ENCODE results near the gene PRAMEF11. TPM values are rescaled to one million over a fixed set of nuclear protein-coding genes. Genes with fewer than 3 reads are reported as not detected.

Gene PRAMEF11
- total and polyA plus RNA-seq, 11 donors, result not detected

GRCh38 chr1:12778061-12778460 lies 53.1 kb downstream of the PRAMEF11 start:
- no peak for ATAC-seq
- TF ChIP-seq POLR2A (IDR thresholded peaks at IDR 0.05) (no peak), CTCF (IDR thresholded peaks at IDR 0.05) (no peak)
- no peaks in the 10 kb centered on the region for H3K36me3 ChIP-seq
- no peak for DNase-seq
- H3K4me1 ChIP-seq, result no peaks in the 10 kb centered on the region
- no peak overlapping the region for H3K27ac ChIP-seq
- H3K9me3 ChIP-seq, result peaks cover 0 to 4% (median 0%) of the 10 kb centered on the region in 12 donors
- H3K27me3 ChIP-seq, result peaks cover 0 to 10% (median 0%) of the 10 kb centered on the region in 9 donors
- intact Hi-C loops (cut with DNase I), result no loop called here
- no peak overlapping the region for H3K4me3 ChIP-seq
- 74 to 88% (median 81%) methylated on average over 4 of the region's 4 CpGs for WGBS, 4 donors

GRCh38 chr1:12776801-12777557 lies 54.2 kb downstream of the PRAMEF11 start:
- Histone ChIP-seq H3K9me3 (peaks cover 0 to 4% (median 0%) of the 10 kb centered on the region in 12 donors), H3K27ac (no peak overlapping the region), H3K36me3 (no peaks in the 10 kb centered on the region), H3K4me3 (no peak overlapping the region), H3K27me3 (peaks cover 0 to 12% (median 0%) of the 10 kb centered on the region in 9 donors), H3K4me1 (no peaks in the 10 kb centered on the region)
- WGBS, 4 donors, result 84 to 87% (median 85%) methylated on average over 7 to 15 of the region's 15 CpGs
- no peak for TF ChIP-seq POLR2A (IDR thresholded peaks at IDR 0.05)
- no peak for TF ChIP-seq CTCF (IDR thresholded peaks at IDR 0.05)
- intact Hi-C loops (cut with DNase I), result no loop called here
- ATAC-seq, result no peak
- no peak for DNase-seq

- H3K36me3 ChIP-seq, result no peaks in the 10 kb centered on the region
- ATAC-seq (no peak), DNase-seq (no peak)
- intact Hi-C loops (cut with DNase I), result no loop called here
- peaks cover 0 to 27% (median 7%) of the 10 kb centered on the region in 9 donors for H3K27me3 ChIP-seq
- H3K9me3 ChIP-seq, result peaks cover 0 to 4% (median 0%) of the 10 kb centered on the region in 12 donors
- no peak for TF ChIP-seq POLR2A (IDR thresholded peaks at IDR 0.05)
- 70 to 75% (median 72%) methylated on average over 8 of the region's 8 CpGs for WGBS, 4 donors
- H3K4me1 ChIP-seq, result no peaks in the 10 kb centered on the region
- no peak overlapping the region for H3K4me3 ChIP-seq
- no peak overlapping the region for H3K27ac ChIP-seq
Measured at GRCh38 chr1:12775443-12775842, 55.8 kb downstream of the PRAMEF11 start.

GRCh38 chr1:12774801-12775345 lies 56.3 kb downstream of the PRAMEF11 start:
- Histone ChIP-seq H3K27ac (no peak overlapping the region), H3K36me3 (no peaks in the 10 kb centered on the region), H3K9me3 (peaks cover 0 to 4% (median 0%) of the 10 kb centered on the region in 12 donors), H3K4me3 (no peak overlapping the region), H3K27me3 (peaks cover 0 to 33% (median 8%) of the 10 kb centered on the region in 9 donors), H3K4me1 (no peaks in the 10 kb centered on the region)
- DNase-seq (no peak), ATAC-seq (no peak)
- WGBS, 4 donors, result 55 to 77% (median 70%) methylated on average over 1 to 5 of the region's 5 CpGs
- intact Hi-C loops (cut with DNase I), result no loop called here
- no peak for TF ChIP-seq CTCF (IDR thresholded peaks at IDR 0.05)
- TF ChIP-seq POLR2A (IDR thresholded peaks at IDR 0.05), result no peak

Other genes with a start within 250 kb of the PRAMEF11 start
- gene DHRS3, start 213.2 kb downstream of the PRAMEF11 start, total RNA-seq, result 10 to 100 TPM; 28.6 to 84.0 (median 59.9) TPM
- gene DHRS3, start 213.2 kb downstream of the PRAMEF11 start, polyA plus RNA-seq, result 100 to 1,000 TPM in 1 of 2 donors, 10 to 100 TPM in 1; 39.7 to 102 TPM
- not detected for gene AADACL4, start 187.3 kb downstream of the PRAMEF11 start, total RNA-seq
- gene AADACL4, start 187.3 kb downstream of the PRAMEF11 start, polyA plus RNA-seq, result not detected
- not detected for gene AADACL3, start 115.3 kb downstream of the PRAMEF11 start, total RNA-seq
- gene AADACL3, start 115.3 kb downstream of the PRAMEF11 start, polyA plus RNA-seq, result not detected
- gene CFAP107, start 85.2 kb downstream of the PRAMEF11 start, total RNA-seq, result not detected
- gene CFAP107, start 85.2 kb downstream of the PRAMEF11 start, polyA plus RNA-seq, result not detected
- gene PRAMEF12, start 57.7 kb downstream of the PRAMEF11 start, total RNA-seq, result not detected
- not detected for gene PRAMEF12, start 57.7 kb downstream of the PRAMEF11 start, polyA plus RNA-seq
- gene PRAMEF1, start 40.0 kb downstream of the PRAMEF11 start, total RNA-seq, result not detected
- not detected for gene PRAMEF1, start 40.0 kb downstream of the PRAMEF11 start, polyA plus RNA-seq
- not detected for gene HNRNPCL1, start 17.3 kb upstream of the PRAMEF11 start, total RNA-seq
- gene HNRNPCL1, start 17.3 kb upstream of the PRAMEF11 start, polyA plus RNA-seq, result not detected
- gene PRAMEF2, start 25.7 kb upstream of the PRAMEF11 start, total RNA-seq, result not detected
- gene PRAMEF2, start 25.7 kb upstream of the PRAMEF11 start, polyA plus RNA-seq, result not detected
- gene PRAMEF4, start 54.8 kb upstream of the PRAMEF11 start, total RNA-seq, result not detected
- not detected for gene PRAMEF4, start 54.8 kb upstream of the PRAMEF11 start, polyA plus RNA-seq
- gene PRAMEF10, start 66.9 kb upstream of the PRAMEF11 start, total RNA-seq, result not detected
- not detected for gene PRAMEF10, start 66.9 kb upstream of the PRAMEF11 start, polyA plus RNA-seq
- gene PRAMEF7, start 85.2 kb upstream of the PRAMEF11 start, total RNA-seq, result not detected
- gene PRAMEF7, start 85.2 kb upstream of the PRAMEF11 start, polyA plus RNA-seq, result not detected
- gene PRAMEF6, start 116.2 kb upstream of the PRAMEF11 start, total RNA-seq, result not detected
- not detected for gene PRAMEF6, start 116.2 kb upstream of the PRAMEF11 start, polyA plus RNA-seq
- gene PRAMEF27, start 225.2 kb upstream of the PRAMEF11 start, total RNA-seq, result not detected
- gene PRAMEF27, start 225.2 kb upstream of the PRAMEF11 start, polyA plus RNA-seq, result not detected
- not detected for gene HNRNPCL3, start 229.4 kb upstream of the PRAMEF11 start, total RNA-seq
- not detected for gene HNRNPCL3, start 229.4 kb upstream of the PRAMEF11 start, polyA plus RNA-seq
- not detected for gene PRAMEF25, start 239.4 kb upstream of the PRAMEF11 start, total RNA-seq
- not detected for gene PRAMEF25, start 239.4 kb upstream of the PRAMEF11 start, polyA plus RNA-seq